ENCODE data around the gene NCBP2L. TPM values are rescaled to one million over a fixed set of nuclear protein-coding genes. Genes with fewer than 3 reads are reported as not detected.

NCBP2L gene
- total RNA-seq = not detected
- long read RNA-seq = 0 reads

DNA sequence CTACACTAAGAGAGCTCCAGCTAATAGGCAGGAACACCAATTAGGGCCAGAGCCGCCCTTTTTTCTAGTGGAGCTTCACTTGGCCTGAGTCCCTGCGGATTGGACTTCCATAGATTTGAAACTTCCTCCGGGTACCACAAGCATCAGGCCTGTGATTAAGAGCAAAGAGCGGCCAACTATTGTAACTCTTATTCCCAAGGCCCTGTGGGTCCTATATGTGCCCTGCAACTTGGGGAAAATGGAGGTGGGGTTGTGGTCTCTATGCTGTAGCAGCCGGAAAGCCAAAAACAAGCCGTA, at the start of gene NCBP2L:
Gene NCBP2L (plus strand): TSS at position 198 of the 297 bp plus-strand sequence. CDS start 16,488 bp downstream, outside the sequence.
- ATAC-seq (no peak), DNase-seq (no peak)
- intact Hi-C loops (cut with micrococcal nuclease) = loop anchor here (5.0 kb wide), 2 partner anchors 50 to 115 kb away; no protein-coding TSS in a partner anchor

GRCh38 chrX:107728371-107729099, 49.0 kb upstream of the NCBP2L start:
- DNase-seq = no peak
- intact Hi-C loops (cut with micrococcal nuclease) = loop anchor here (5.0 kb wide), 1 partner anchor 49 kb away; the partner anchor contains the start of genes NCBP2L and TSC22D3
- peak; percentile 68 for ATAC-seq

DNA sequence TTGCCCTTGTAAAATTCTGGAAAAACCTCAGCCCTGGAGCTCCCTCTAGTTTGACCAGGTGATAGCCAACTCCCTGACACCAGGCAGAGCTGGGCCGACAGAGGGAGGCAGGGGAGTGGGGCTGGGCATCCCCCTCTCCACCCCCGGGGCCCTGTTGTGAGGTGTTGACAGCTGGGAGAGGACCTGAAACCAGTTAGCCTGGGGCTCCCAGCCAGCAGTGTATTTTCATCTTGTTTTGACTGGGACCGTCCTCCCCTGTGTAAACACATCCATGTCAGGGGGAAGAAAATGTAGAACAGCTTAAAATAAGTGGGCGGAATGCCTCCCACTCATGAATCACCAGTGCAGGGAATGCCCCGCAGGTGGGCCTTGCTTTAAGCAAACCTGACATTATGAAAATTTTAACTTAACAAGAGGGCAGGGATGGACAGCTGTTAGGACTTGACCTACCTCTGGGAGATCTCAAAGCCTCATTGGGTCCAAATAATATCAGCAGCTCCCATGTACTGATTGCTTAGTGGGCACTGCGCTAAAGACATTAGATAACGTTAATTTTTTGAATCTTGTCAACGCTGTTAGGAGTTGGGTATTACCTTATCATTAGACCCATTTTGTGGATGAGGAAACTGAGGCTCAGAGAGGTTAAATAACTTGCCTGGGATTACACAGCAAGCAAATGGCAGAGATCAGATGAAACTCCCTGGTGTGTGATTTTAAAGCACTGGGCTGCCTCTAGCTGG, 47.8 kb upstream of the NCBP2L start:
- ATAC-seq (peak; percentile 80), DNase-seq (peak; percentile 75)
- intact Hi-C loops (cut with micrococcal nuclease) = loop anchor here (5.0 kb wide), 1 partner anchor 48 kb away; the partner anchor contains the start of genes NCBP2L and TSC22D3

- ATAC-seq (no peak), DNase-seq (no peak)
- intact Hi-C loops (cut with micrococcal nuclease) = no loop called here
These were observed 47.3 kb upstream of the NCBP2L start for GRCh38 chrX:107730298-107730655.

DNA sequence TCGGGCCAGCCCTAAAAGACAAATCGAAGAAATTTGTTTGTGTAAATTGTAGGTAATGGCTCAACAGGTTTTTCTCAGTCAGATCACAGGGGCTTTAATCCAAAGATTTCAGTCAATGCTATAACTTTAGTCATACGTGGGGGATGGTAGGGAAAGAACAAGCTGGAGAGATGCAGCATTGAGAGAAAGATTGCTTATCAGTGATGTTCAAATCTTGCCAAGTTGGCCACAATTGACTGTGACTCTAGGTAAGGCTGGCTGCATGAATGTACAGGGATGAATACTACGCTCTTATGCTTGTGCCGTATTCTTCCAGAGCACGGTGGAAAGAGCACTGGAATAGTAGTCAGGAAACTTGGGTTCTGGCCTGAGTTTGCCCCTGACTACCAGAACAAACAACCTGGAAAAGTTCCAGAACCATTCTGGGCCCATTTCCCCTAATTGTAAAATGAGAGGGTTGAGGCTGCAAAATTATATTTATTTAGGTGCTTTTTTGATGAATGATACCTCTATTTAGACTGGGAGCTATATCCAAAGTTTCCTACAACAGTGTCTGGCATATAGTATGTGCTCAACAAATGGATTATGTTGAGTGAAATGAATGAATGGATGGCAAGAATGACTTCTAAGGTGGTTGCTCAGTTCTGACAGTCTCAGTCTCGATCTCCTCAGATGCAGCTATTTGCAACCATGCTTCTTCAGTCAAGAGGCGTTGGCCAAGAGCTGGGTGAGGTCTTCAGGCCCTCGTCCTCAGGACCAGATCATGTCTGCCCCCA, 46.4 kb upstream of the NCBP2L start:
- intact Hi-C loops (cut with micrococcal nuclease) = no loop called here
- DNase-seq (no peak), ATAC-seq (no peak)

- DNase-seq = peak; percentile 92
- intact Hi-C loops (cut with micrococcal nuclease) = no loop called here
These were observed 45.6 kb upstream of the NCBP2L start for GRCh38 chrX:107731831-107732502.

DNA sequence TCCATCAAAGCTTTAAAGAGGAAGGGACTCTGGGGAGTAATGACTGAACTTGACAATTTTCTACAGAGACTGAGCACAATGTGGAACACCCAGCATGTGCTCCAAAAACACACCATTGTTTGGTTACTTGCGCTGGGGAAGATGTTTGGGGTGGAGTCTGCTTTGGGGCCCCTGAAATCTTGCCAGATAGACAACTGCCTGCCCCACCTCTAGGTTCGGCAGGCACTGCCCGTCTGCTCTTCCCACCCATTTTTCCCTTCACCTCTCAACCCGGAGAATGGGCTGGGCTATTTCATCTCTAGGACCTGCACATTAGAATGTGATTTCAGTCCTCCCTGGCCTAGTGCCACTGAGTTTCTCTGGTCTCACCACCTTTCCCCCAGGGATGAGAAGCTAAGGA, 43.8 kb upstream of the NCBP2L start:
- no peak for DNase-seq
- ATAC-seq = no peak
- intact Hi-C loops (cut with micrococcal nuclease) = no loop called here

More at GRCh38 chrX:107731831-107732502, 45.6 kb upstream of the NCBP2L start:
- ATAC-seq = peak; percentile 85

DNA sequence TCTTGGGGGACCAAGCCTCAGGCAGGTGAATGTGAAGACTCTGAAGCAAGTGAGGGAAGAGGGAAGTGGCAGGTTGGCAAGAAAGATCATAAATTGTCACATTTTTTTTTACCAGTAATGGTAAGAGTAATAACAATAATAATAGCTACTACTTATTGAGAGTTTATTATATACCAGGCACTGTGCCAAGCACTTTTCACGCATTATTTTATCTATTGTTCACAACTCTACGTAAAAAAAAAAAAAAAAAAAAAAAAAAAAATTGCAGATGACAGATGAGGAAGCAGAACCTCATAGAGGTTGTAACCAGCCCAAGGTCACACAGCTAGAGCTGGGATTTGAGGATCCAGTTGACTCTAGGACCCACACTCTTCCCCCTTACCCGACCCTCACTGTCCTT, 42.9 kb upstream of the NCBP2L start:
- DNase-seq = no peak
- intact Hi-C loops (cut with micrococcal nuclease) = no loop called here

DNA sequence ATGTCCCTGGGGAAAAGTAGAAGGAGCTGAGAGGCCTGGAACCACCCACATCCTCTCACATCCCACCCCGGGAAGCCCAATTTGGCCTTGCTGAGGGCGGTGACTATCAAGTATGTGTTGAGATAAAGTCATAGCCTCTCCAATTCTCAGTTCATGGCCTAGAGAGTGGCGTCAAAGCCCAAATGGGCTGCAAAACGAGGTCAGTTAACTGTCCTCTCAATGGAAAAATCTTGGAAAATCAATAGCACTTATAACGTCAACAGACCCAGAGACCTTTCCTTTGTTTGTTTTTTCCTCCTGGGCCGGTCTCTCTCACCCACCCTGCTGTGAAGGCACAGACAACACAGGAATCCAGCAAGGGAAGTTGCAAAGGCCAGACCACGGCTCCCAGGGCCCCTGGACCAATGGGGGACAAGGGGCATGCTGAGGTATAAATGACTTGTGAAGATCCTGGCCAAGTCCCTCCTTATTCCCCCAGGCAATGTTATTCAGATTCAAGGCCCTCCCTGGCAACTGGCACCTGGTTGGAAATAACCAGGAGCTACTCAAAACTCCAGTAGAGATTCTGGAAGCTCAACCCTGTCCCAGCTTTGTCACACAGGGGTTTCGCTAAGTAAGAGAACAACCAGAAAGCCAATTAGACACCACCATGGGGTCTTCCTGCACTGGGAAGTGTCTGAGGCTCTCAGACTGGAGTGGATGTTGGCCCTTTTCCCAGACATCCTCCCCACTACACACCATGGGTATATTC, 40.6 kb upstream of the NCBP2L start:
- DNase-seq (peak; percentile 41), ATAC-seq (peak; percentile 2)

More for the DNA sequence above, 42.9 kb upstream of the NCBP2L start:
- no peak for ATAC-seq

DNA sequence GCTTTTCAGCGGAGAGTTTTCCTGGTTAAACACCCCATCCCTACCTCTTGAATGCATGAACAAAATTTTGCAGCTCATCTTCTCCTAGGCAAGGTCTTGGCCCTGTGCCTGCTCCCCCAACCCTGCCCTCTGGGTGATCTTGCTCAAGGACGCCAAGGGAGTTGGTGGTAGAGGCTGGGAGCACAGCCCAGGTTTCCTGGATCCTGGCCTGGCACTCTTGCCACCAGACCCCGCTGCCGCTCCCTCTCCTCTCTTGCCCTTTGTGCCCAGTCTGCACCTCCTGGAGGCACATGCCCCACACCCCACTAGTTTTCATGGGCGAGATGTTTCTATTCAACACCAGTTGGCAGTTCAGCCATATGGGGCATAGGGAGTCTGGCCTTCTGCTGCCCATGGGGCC, 39.3 kb upstream of the NCBP2L start:
- intact Hi-C loops (cut with micrococcal nuclease) = no loop called here
- peak; percentile 57 for DNase-seq
- ATAC-seq = peak; percentile 30

More for the DNA sequence above, 40.6 kb upstream of the NCBP2L start:
- intact Hi-C loops (cut with micrococcal nuclease) = no loop called here

DNA sequence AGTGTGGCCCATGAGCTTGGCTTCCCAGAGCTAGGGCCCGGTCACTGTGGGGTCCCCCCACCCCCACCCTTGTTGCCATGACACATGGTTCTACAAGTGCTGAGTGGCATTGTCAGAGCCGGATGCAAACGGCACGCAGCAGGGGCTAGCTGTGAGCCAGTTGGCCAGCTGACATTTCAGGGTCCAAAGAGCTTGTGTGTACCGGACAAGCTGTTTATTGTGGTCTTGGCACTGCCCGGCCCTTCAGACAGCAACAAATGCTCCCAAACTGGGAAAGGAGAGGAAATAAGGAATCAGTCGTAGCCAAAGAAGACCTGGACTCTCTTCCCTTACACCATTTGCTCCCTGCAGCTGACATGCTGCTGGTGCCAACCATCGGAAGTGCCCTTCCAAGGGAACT, 38.8 kb upstream of the NCBP2L start:
- intact Hi-C loops (cut with micrococcal nuclease) = no loop called here
- ATAC-seq (no peak), DNase-seq (no peak)

DNA sequence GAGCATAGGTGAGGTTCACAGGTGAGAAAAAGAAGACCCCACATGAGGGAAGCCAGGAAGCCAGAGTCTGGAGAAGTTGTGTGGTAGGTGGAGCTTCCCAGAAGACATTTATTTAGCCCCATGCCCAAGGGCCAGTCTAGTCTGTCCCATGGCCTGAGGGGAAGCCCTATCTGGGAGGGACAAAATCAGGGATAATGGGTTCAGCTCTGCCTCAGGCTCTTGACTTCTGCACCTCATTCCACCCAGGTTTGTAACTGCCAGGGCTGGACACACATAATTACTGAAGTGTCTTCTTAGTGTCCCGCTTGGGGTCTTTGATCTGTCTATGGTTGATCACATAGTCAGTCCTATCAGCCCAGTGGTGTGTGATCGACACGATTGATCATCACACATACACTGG, 38.0 kb upstream of the NCBP2L start:
- intact Hi-C loops (cut with micrococcal nuclease) = no loop called here
- no peak for DNase-seq

DNA sequence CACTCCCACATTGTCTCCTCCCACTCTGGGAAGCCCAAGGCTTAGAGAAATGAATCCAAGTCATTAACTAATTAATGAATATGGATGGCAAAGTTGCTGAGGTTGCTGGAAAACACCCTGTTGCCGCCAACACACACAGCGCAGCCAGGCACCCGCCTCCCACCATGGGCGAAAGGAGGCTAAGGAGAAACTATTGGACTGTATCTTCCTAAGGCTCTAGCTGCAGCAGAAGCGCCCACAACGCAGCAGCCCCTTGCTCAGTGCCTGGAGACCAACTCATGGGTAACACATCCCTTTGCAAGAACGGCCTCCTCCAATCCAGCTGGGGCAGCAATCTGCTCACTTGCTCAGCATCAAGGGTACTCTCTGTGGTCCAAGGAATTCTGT, 36.1 kb upstream of the NCBP2L start:
- ATAC-seq = no peak
- intact Hi-C loops (cut with micrococcal nuclease) = no loop called here

More for the DNA sequence above, 38.0 kb upstream of the NCBP2L start:
- ATAC-seq = no peak

GRCh38 chrX:107742700-107743191, 34.8 kb upstream of the NCBP2L start:
- ATAC-seq (no peak), DNase-seq (peak; percentile 48)
- intact Hi-C loops (cut with micrococcal nuclease) = no loop called here

More for the DNA sequence above, 36.1 kb upstream of the NCBP2L start:
- no peak for DNase-seq

- intact Hi-C loops (cut with micrococcal nuclease) = no loop called here
- no peak for ATAC-seq
- no peak for DNase-seq
These were observed 33.5 kb upstream of the NCBP2L start for GRCh38 chrX:107743995-107744394.

GRCh38 chrX:107744868-107745267, 32.7 kb upstream of the NCBP2L start:
- ATAC-seq (no peak), DNase-seq (no peak)
- intact Hi-C loops (cut with micrococcal nuclease) = no loop called here

DNA sequence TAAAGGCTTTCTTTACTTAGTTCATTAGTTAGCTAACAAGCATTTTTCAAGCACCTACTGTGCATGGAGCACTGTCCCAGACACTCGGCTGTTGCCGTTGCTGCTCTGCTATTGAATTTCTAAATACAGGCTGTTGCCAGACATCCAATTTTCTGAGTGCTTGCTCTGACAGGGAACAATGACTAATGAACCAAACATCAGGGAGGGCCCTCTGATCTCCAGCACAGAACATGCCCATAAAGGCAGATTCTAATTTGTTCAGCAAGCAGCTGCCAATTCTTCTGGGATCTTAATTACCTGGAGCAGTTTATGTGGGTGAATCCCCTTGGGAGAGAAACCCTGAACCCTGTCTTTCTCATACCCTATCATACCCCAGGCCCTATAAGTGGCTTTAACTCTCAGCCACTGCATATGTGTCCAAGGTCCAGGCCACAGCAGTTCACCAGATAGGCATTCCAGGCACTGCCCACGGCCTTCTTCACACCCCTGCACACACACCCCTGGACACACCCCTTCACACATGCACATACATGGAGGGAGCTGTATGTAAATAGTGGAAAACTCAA, 29.9 kb upstream of the NCBP2L start:
- intact Hi-C loops (cut with micrococcal nuclease) = no loop called here
- ATAC-seq (peak; percentile 89), DNase-seq (peak; percentile 40)

- ATAC-seq (no peak), DNase-seq (no peak)
- intact Hi-C loops (cut with micrococcal nuclease) = no loop called here
These were observed 29.0 kb upstream of the NCBP2L start for GRCh38 chrX:107748506-107748905.

Data from left ventricle myocardium superior (tissue), 1 donor.